C4-2B (cell line): Measurements from ENCODE around the gene UGGT1.
A peak's percentile ranks its signal among the peaks of the same experiment; 100 is the strongest.

Experiments used
- H3K27ac ChIP-seq: fragments of 450-650 bp; 2 replicates; pipeline ENCODE4 v1.5.1; 2017
- ZFX ChIP-seq: fragments of 450-650 bp; IDR thresholded peaks from 2 replicates; pipeline ENCODE4 v1.6.1; 2017
- TF ChIP-seq, protein P1 (sequence below): fragments of 450-650 bp; conservative IDR thresholded peaks from 2 replicates; pipeline ENCODE4 v1.5.1; 2017; ENCODE audit warnings: mild to moderate bottlenecking

The UGGT1 gene

DNA sequence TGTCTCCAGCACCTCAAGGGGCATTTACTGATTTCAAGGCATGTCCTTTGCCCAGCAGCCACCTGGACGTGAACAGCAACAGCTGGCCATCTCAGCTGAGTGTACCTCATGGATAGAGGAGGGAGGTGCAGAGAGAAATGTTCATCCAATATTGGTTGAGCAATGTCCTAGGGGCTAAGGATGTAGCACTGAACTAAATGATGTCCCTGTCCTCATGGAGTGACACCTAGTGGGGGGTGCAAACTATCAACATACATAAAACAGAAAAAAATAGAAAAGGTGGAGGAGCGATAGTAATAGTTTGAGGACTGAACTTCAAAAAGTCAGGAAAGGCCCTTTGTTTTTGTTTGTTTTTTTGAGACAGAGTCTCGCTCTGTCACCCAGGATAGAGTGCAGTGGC is 4.8 kb upstream of the UGGT1 start:
- no peak for TF ChIP-seq ZFX
- TF ChIP-seq, protein P1, sequence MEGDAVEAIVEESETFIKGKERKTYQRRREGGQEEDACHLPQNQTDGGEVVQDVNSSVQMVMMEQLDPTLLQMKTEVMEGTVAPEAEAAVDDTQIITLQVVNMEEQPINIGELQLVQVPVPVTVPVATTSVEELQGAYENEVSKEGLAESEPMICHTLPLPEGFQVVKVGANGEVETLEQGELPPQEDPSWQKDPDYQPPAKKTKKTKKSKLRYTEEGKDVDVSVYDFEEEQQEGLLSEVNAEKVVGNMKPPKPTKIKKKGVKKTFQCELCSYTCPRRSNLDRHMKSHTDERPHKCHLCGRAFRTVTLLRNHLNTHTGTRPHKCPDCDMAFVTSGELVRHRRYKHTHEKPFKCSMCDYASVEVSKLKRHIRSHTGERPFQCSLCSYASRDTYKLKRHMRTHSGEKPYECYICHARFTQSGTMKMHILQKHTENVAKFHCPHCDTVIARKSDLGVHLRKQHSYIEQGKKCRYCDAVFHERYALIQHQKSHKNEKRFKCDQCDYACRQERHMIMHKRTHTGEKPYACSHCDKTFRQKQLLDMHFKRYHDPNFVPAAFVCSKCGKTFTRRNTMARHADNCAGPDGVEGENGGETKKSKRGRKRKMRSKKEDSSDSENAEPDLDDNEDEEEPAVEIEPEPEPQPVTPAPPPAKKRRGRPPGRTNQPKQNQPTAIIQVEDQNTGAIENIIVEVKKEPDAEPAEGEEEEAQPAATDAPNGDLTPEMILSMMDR, result no peak
- no peak overlapping the region for H3K27ac ChIP-seq

DNA sequence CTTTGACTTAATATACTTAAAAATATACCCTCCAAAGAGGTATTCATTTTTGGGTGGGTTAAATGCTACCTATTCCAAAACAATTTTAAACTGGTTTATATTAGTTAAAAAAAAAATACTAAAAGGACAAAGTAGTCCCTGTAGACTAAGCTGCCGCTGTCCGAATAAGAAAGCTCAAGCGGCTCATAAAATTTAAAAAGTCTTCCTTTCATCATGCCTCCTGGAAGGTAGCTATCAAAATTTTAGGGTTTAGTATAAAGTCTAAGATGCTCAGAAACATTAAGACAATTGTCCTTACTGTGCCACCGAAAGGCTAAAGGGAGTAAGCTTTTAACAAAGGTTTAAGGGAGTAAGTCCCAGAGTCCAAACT is 440 bp upstream of the UGGT1 start:
- H3K27ac ChIP-seq, result peak overlapping the region; percentile 92

DNA sequence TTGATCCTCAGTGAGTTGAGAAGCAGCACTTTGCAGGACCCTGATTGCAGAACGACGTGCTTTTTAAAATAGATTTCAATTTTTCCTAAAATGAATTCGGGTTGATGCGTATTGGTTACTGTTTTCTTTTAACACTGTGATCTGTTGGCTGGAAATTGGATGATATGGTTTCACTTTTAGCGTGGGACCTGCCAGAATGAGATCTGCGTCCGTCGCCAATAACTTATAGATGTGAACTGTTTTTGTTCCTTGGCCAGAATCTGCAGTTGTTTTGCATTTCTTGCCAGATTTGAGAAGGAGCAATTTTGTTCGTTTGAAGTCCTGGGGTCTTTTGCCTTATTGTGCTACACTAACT is 703 bp downstream of the UGGT1 start:
- TF ChIP-seq, protein P1, result no peak
- no peak for TF ChIP-seq ZFX
- H3K27ac ChIP-seq, result peak overlapping the region; percentile 92

More for the DNA sequence above, 440 bp upstream of the UGGT1 start:
- TF ChIP-seq, protein P1, result no peak
- TF ChIP-seq ZFX, result no peak

DNA sequence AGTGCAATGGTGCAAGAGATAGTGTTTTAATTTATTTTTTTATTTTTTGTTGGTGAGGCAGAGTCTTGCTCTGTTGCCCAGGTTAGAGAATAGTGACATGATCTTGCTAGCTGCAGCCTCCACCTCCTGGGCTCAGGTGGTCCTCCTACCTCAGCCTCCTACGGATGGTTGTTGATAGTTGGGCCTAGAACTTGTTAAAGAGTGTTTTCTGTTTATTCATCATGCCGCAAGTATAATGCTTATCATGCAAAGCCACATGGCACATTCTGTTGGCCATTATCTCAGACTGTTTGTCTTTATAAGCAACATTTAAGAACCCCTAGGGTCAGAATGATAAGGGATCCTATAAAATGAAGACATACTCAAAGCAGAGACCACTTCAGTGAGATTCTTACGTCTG is 1.7 kb downstream of the UGGT1 start:
- no peak overlapping the region for H3K27ac ChIP-seq
- TF ChIP-seq ZFX, result no peak
- TF ChIP-seq, protein P1, result no peak

DNA sequence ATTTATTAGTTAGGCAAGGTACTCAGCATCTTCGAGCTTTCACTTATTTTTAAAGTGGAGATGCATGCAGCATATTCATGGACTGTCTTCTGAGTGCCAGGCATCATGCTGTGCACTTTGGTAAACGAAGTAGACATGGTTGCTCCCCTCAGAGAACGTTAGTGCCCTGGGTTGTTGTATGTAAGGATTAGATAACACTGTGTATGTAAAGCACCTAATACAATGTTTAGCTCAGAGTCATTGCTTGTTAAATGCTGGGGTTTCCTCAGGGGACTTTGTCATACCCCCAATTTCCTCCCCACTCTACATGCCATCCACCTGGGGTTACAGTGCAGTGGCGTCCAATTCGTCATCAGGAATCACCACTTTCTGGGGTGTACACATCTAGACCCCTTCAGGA is 2.8 kb downstream of the UGGT1 start:
- no peak overlapping the region for H3K27ac ChIP-seq
- no peak for TF ChIP-seq ZFX
- TF ChIP-seq, protein P1, result no peak

DNA sequence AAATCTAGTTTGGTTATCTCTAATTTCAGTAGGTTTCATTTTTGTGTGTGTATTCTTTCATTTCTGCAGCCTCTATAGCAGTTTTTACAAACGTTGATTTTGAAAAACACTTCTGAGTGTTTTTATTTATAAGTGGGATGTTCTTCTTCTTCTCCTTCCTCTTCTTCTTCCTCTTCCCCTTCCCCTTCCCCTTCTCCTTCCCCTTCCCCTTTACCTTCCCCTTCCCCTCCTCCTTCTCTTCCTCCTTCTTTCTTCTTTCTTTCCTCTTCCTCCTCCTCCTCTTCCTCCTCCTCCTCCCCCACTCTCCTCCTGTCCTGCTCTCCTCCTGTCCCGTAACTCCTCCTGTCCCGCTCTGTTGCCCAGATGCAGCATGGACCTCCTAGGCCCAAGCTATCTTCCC is 4.2 kb downstream of the UGGT1 start:
- TF ChIP-seq ZFX, result no peak
- TF ChIP-seq, protein P1, result no peak
- no peak overlapping the region for H3K27ac ChIP-seq

DNA sequence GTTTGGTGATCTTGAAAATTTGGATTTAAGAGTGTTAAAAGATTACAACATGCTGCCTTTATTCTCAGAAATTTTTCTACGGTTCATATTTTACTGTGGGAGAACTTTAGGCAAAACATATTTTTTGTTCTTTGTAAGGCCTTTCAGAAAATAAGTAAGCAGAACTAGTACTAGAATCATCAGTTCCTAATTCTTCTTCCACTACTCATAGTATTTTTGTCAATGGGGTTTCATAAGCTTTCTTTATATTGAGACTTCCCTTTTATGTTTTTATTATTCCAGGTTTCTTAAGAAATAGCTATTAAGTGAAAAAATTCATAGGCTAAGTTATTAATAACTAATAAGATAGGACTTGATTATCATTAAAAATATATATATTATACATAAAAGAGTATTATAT is 12.4 kb downstream of the UGGT1 start:
- H3K27ac ChIP-seq, result no peak overlapping the region
- no peak for TF ChIP-seq ZFX
- TF ChIP-seq, protein P1, result no peak
